SJSA1 (cell line): Measurements from ENCODE around the gene PALM2AKAP2. TPM values are rescaled to one million over a fixed set of nuclear protein-coding genes. Genes with fewer than 3 reads are reported as not detected.

Source experiments
- DNase-seq, 2 experiments: peaks; one replicate each; pipeline ENCODE4 v3.0.0-alpha.2; 2015 to 2020; ENCODE audit warnings: low spot score in 2 of 2, low read depth in 1 of 2
- H3K27ac ChIP-seq: fragments of 250-450 bp; sonication (Bioruptor Pico); 2 replicates; pipeline ENCODE4 v1.5.1; 2020; ENCODE audit warnings: mild to moderate bottlenecking, moderate library complexity
- H3K27me3 ChIP-seq: fragments of 250-450 bp; sonication (Bioruptor Pico); replicated peaks from 2 replicates; pipeline ENCODE4 v1.5.1; 2020; ENCODE audit warnings: mild to moderate bottlenecking, moderate library complexity
- H3K36me3 ChIP-seq: fragments of 250-450 bp; sonication (Bioruptor Pico); 2 replicates; pipeline ENCODE4 v1.5.1; 2020; ENCODE audit warnings: mild to moderate bottlenecking
- H3K4me1 ChIP-seq: fragments of 250-450 bp; sonication (Bioruptor Pico); replicated peaks from 2 replicates; pipeline ENCODE4 v1.6.1; 2021; ENCODE audit warnings: mild to moderate bottlenecking
- H3K4me3 ChIP-seq: fragments of 250-450 bp; sonication (Bioruptor Pico); 2 replicates; pipeline ENCODE4 v1.5.1; 2020; ENCODE audit warnings: mild to moderate bottlenecking
- H3K9me3 ChIP-seq: fragments of 250-450 bp; sonication (Bioruptor Pico); replicated peaks from 2 replicates; pipeline ENCODE4 v1.5.1; 2020; ENCODE audit warnings: mild to moderate bottlenecking
- total RNA-seq: library from RNA; depleted of rRNA; stranded (reverse); fragments of >200 nt; shearing (Covaris generic); gene quantifications from 2 replicates; pipeline ENCODE4 v1.2.3, GENCODE V29; 2014

PALM2AKAP2 gene
- total RNA-seq, 1 experiment from 2014 or later: 35.7 TPM

DNA sequence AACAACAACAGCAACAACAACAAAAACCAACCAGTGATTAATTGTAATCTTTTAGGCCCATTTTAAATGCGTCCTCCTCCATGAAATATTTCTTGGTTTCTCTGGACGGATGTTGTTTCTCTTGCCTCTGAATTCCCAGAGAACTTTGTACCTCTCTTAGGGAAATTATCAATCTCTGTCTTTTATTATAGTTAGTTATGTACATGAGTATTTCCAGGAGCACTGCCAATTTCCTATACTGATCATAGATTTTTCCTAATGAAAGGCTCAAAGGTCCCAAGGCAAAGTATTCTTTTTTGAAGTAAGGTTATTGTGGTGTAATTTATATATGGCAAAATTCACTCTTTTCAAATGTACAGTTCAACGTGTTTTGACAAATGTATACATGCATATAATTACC, 20.4 kb upstream of the PALM2AKAP2 start:
- Histone ChIP-seq H3K36me3 (no peaks in the 10 kb centered on the region), H3K9me3 (no peaks in the 10 kb centered on the region), H3K27me3 (no peaks in the 10 kb centered on the region), H3K4me3 (no peak overlapping the region), H3K4me1 (peaks cover 9% of the 10 kb centered on the region), H3K27ac (no peak overlapping the region)
- DNase-seq: no peak

DNA sequence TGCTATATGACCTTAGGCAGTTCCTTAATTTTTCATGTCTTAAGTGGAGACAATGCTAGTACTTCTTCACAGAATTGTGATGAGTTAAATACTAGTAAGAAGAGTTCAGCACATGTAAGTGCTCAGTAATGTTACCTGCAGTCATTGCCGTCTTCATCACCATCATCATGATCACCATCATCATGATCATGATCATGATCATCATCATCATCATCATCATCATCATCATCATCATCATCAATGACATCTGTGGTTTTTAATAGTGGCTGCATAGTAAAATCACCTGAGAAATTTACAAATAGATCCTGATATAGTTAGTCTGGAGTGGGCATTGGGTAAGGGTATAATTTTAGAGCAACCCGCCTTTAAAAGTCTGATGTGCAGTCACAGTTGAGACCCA, 14.7 kb upstream of the PALM2AKAP2 start:
- Histone ChIP-seq H3K36me3 (0 out of 2 replicates have a peak, but pooled peaks cover 3% of the 10 kb centered on the region), H3K4me3 (no peak overlapping the region), H3K9me3 (no peaks in the 10 kb centered on the region), H3K4me1 (peaks cover 20% of the 10 kb centered on the region), H3K27me3 (no peaks in the 10 kb centered on the region), H3K27ac (no peak overlapping the region)
- DNase-seq: no peak

DNA sequence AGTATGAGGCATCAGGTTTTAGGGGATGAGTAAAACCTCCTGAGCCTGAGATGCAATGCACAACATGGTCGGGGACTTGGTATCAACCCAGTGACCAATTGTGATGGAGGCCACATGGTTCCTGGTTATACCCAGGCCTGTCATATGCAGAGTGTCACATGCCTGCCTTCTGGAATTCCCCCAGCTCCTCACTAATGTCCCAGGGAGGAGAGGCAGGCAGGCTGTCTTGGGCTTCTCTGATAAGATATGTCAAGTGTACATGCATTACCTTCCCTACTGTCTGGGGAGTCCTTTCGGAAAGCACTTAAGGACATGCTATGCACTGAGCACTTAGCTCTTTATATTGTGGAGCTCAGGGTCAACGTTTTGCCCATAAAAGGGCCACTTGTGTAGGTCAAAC, 14.2 kb upstream of the PALM2AKAP2 start:
- H3K4me1 ChIP-seq: peaks cover 26% of the 10 kb centered on the region
- no peak overlapping the region for H3K27ac ChIP-seq
- no peak for DNase-seq
- 0 out of 2 replicates have a peak, but pooled peaks cover 3% of the 10 kb centered on the region for H3K36me3 ChIP-seq
- H3K9me3 ChIP-seq: no peaks in the 10 kb centered on the region
- no peaks in the 10 kb centered on the region for H3K27me3 ChIP-seq
- H3K4me3 ChIP-seq: no peak overlapping the region

- Histone ChIP-seq H3K27me3 (no peaks in the 10 kb centered on the region), H3K27ac (no peak overlapping the region), H3K9me3 (no peaks in the 10 kb centered on the region), H3K36me3 (0 out of 2 replicates have a peak, but pooled peaks cover 3% of the 10 kb centered on the region), H3K4me3 (no peak overlapping the region), H3K4me1 (peaks cover 31% of the 10 kb centered on the region)
- no peak for DNase-seq
Measured at GRCh38 chr9:109766351-109766750, 13.6 kb upstream of the PALM2AKAP2 start.

DNA sequence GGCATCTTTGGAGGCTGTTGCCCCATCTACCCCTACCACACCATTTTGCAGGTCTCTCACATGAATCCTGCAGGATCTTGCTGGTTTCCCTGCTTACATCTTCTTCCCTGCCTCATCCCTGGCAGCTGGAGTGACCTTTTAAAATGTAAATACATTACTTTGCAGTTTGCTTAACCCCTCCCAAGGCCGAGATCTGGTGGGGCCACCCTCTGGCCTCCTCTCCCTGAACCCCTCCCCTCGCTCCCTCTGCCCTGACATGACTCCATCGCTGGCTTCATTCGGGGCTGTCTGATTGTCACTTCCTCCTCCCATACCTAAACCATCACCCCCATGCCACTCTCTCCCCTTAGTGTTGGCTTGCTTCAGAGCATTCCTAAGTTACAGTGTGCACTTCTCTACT, 12.6 kb upstream of the PALM2AKAP2 start:
- Histone ChIP-seq H3K36me3 (0 out of 2 replicates have a peak, but pooled peaks cover 3% of the 10 kb centered on the region), H3K27ac (no peak overlapping the region), H3K4me1 (peaks cover 41% of the 10 kb centered on the region), H3K4me3 (no peak overlapping the region), H3K9me3 (no peaks in the 10 kb centered on the region), H3K27me3 (no peaks in the 10 kb centered on the region)
- no peak for DNase-seq

- peaks cover 45% of the 10 kb centered on the region for H3K4me1 ChIP-seq
- H3K27me3 ChIP-seq: no peaks in the 10 kb centered on the region
- DNase-seq: no peak
- H3K9me3 ChIP-seq: no peaks in the 10 kb centered on the region
- H3K27ac ChIP-seq: no peak overlapping the region
- H3K4me3 ChIP-seq: no peak overlapping the region
- 0 out of 2 replicates have a peak, but pooled peaks cover 3% of the 10 kb centered on the region for H3K36me3 ChIP-seq
Measured at GRCh38 chr9:109767814-109768213, 12.2 kb upstream of the PALM2AKAP2 start.

- no peak for DNase-seq
- Histone ChIP-seq H3K4me1 (peaks cover 58% of the 10 kb centered on the region), H3K36me3 (0 out of 2 replicates have a peak, but pooled peaks cover 3% of the 10 kb centered on the region), H3K27me3 (no peaks in the 10 kb centered on the region), H3K9me3 (no peaks in the 10 kb centered on the region), H3K27ac (peak overlapping the region; percentile 98; the same call in 1 of the 2 replicates), H3K4me3 (no peak overlapping the region)
Measured at GRCh38 chr9:109769250-109769649, 10.7 kb upstream of the PALM2AKAP2 start.

DNA sequence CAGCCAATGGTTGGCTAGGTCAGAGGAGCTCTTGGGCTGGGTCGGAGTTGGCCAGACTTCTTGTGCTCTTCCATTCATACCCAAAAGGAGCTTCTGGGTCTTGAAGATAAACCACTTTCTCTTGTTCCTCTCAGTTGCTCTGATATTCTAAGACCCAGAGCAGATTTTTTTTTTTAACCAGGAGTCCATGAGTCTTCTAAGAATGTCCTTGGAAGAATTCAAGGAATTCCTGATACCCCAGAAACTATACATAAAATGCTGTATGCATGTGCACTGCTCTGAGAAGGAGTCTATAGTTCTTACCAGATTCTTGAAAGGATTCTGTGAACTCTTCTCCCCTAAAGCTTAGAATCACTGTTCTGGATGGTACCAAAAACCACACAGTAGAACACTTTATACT, 9.9 kb upstream of the PALM2AKAP2 start:
- peak overlapping the region; percentile 98 for H3K27ac ChIP-seq

DNA sequence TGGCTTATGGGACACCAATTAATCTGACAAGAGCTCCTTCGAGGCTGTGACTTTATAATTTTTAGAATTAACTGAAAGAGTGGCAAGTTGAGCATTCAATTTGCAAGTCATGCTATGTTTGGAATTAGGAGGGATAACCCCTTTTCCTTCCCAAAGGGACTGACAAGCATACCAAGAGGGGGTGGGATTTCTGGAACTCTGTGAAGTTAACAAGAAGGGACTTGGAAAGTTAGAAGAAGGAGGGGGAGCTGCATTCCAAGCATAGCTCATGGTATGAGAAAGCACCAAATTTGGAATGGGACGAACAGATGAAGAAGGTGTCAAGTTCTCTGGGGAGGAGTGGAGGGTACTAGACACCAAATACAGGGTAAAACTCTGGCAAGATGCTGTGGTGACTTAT, 8.9 kb upstream of the PALM2AKAP2 start:
- Histone ChIP-seq H3K9me3 (no peaks in the 10 kb centered on the region), H3K36me3 (no peaks in the 10 kb centered on the region), H3K4me3 (peak overlapping the region; percentile 25), H3K27me3 (no peaks in the 10 kb centered on the region), H3K27ac (peak overlapping the region; percentile 98), H3K4me1 (peaks cover 77% of the 10 kb centered on the region)
- DNase-seq: peak; percentile 88 to 94

More for the DNA sequence above, 9.9 kb upstream of the PALM2AKAP2 start:
- DNase-seq: no peak
- no peak overlapping the region for H3K4me3 ChIP-seq
- no peaks in the 10 kb centered on the region for H3K27me3 ChIP-seq
- H3K9me3 ChIP-seq: no peaks in the 10 kb centered on the region
- H3K4me1 ChIP-seq: peaks cover 67% of the 10 kb centered on the region
- no peaks in the 10 kb centered on the region for H3K36me3 ChIP-seq

DNA sequence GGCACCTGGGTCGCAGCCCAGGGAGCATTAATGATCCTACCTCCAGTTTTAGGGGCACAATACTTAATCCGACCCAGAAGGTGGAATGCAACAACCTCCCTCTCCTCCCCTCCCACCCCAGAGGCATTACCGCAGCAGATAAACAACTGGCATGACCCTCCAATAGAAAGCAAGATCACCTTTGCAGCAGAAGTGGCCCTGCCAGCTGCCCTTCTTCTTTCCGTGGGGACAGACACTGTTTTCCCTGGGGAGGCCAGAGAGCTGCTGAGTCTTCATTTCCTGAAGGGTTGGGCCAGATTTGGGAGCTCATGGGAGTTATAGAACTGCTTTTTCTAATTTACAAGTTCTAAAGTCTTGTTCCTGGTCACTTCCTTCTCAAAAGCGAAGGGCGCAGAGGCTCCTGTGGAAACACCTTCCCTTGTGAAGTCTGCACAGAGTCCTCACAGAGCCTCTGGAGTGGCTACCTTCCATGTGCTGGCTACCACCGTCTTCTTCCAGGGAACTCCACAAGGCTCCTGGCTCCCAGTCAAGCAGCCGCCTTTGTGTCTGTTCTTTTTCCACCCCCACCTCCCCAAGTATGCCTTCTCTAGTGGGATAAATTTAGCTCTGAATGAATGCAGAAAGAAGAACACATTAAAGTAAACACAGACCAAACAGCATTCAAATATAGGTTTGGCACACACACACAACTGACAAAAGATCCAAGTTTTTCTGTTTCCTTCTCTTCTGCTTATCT, 8.0 kb upstream of the PALM2AKAP2 start:
- peak; percentile 69 to 85 for DNase-seq
- peaks cover 79% of the 10 kb centered on the region for H3K4me1 ChIP-seq

DNA sequence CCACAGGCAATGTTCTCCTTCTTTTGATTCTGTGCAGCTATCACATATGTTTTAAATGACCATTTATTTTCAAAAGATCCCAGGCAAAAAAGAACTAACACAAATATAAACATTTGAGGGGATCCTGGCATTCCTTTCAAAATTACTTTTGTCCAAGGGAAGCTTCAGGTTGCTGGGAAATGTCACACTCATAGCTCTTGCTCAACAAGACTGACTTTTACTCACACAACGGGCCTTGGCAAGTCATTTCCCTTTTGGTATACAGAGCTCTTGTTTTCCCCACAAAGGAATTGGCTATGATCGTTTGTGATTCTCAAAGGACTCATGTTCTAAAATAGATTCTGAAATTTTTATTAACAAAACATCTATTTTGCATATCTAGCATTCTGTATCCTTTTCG, 4.5 kb upstream of the PALM2AKAP2 start:
- peaks cover 7% of the 10 kb centered on the region for H3K36me3 ChIP-seq
- peak overlapping the region; percentile 56 for H3K27ac ChIP-seq
- H3K4me1 ChIP-seq: peaks cover 73% of the 10 kb centered on the region
- no peaks in the 10 kb centered on the region for H3K27me3 ChIP-seq
- H3K4me3 ChIP-seq: no peak overlapping the region
- no peaks in the 10 kb centered on the region for H3K9me3 ChIP-seq
- DNase-seq: peak in 1 of 2 experiments; percentile 74

More for the DNA sequence above, 8.0 kb upstream of the PALM2AKAP2 start:
- H3K36me3 ChIP-seq: no peaks in the 10 kb centered on the region
- H3K4me3 ChIP-seq: peak overlapping the region; percentile 25
- H3K27ac ChIP-seq: peak overlapping the region; percentile 98
- H3K27me3 ChIP-seq: no peaks in the 10 kb centered on the region
- no peaks in the 10 kb centered on the region for H3K9me3 ChIP-seq

GRCh38 chr9:109776391-109776790, 3.6 kb upstream of the PALM2AKAP2 start:
- no peak for DNase-seq
- H3K9me3 ChIP-seq: no peaks in the 10 kb centered on the region

DNA sequence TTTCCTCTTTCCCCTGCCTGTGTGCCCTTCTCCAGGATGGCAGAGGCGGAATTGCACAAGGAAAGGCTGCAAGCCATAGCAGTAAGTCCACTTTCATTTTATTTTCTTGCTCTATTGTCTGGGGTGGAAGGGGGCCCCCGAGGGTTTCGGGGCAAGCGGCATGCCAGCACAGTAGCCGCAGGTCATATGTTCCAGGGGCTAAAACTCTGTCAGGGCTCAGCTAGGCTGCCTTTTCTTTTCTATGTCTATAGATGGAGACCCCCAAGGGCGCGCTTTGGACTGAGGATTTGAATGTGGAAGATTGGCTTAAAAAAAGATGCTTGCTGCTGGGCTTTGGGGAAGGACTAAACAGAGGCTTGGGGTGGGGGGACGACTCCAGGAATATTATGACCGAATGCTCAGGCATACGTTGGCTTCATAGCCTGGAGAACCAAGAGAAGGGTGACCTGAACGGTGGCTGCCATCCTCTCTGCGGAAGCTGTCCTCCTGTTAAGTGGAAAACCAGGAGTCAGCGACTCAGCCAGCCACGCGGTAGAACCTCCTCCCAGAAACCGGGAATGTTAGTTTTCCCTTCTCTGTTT, 545 bp downstream of the PALM2AKAP2 start:
- peaks cover 34% of the 10 kb centered on the region for H3K4me1 ChIP-seq
- peak overlapping the region; percentile 82 for H3K4me3 ChIP-seq
- H3K36me3 ChIP-seq: peaks cover 23% of the 10 kb centered on the region
- peak overlapping the region; percentile 78 for H3K27ac ChIP-seq
- DNase-seq: peak in 1 of 2 experiments; percentile 62
- no peaks in the 10 kb centered on the region for H3K9me3 ChIP-seq
- no peaks in the 10 kb centered on the region for H3K27me3 ChIP-seq

More at GRCh38 chr9:109776391-109776790, 3.6 kb upstream of the PALM2AKAP2 start:
- H3K27me3 ChIP-seq: no peaks in the 10 kb centered on the region
- H3K27ac ChIP-seq: peak overlapping the region; percentile 56; the same call in 1 of the 2 replicates
- H3K4me1 ChIP-seq: peaks cover 65% of the 10 kb centered on the region
- no peak overlapping the region for H3K4me3 ChIP-seq
- peaks cover 7% of the 10 kb centered on the region for H3K36me3 ChIP-seq

DNA sequence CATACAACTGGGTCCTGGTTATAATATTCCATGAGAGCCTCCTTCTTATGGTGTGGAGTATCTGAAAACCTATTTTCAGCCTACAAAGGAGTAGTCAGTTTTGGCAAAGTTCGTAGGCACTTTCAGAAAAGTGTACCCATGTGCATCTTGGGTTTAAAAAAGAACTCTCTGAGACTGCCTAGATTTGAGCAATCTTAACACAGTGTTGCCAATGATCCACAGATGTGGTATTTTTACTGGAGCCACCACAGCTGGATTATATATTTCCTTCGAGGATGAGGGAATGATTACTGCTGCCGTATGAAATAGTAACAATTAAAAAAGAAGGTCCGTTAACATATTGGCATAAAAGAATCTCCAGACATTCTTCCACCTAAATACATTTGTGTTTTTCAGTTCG, 1.1 kb downstream of the PALM2AKAP2 start:
- peak overlapping the region; percentile 82 for H3K4me3 ChIP-seq
- H3K4me1 ChIP-seq: peaks cover 28% of the 10 kb centered on the region
- DNase-seq: no peak
- H3K27ac ChIP-seq: peak overlapping the region; percentile 78
- no peaks in the 10 kb centered on the region for H3K27me3 ChIP-seq
- peaks cover 23% of the 10 kb centered on the region for H3K36me3 ChIP-seq
- H3K9me3 ChIP-seq: no peaks in the 10 kb centered on the region
